K562 (cell line): Measurements from ENCODE around the gene RABL6. TPM values are rescaled to one million over a fixed set of nuclear protein-coding genes. Genes with fewer than 3 reads are reported as not detected.
"Not testable (repeated sequence)": the region's sequence is repeated elsewhere in the genome, so short reads cannot be mapped to it uniquely, and the experiment has no call there.

Source experiments
- ATAC-seq: fragments of 200-7000 bp; cut with Tn5 transposase; 3 replicates; pipeline ENCODE4 v1.9.1; 2020; ENCODE audit warnings: moderate library complexity
- BruUV-seq: library from RNA; stranded (reverse); fragments of 400-500 nt; replicated peaks from 2 replicates; lab custom pipeline; 2021; lab: Mats Ljungman, UMichigan
- CTCF ChIA-PET: fragments of 300-600 bp; formaldehyde crosslinking; extraction: SDS; loops from one replicate; lab custom pipeline; 2021; ENCODE audit warnings: low intra/inter-chr PET ratio; lab: Yijun Ruan, JAX
- POLR2A ChIA-PET: fragments of 300-600, 350-650 bp; sonication (Branson Sonifier 250); formaldehyde crosslinking; extraction: SDS; loops from one replicate; lab custom pipeline; 2021; ENCODE audit warnings: antibody characterized with exemption, inconsistent platforms; lab: Yijun Ruan, JAX
- DNase-seq, 4 experiments: peaks; one replicate each; pipeline versions ENCODE4 v3.0.0 to v3.0.0-alpha.2; 2011 to 2018; ENCODE audit warnings: low spot score in 3 of 4, mixed read lengths in 3 of 4; ENCODE audit errors: extremely low read depth in 1 of 4
- FAIRE-seq: peaks from 2 replicates; lab custom pipeline; 2011; peaks lifted over from hg19 to GRCh38; lab: Jason Lieb, UNC
- H2AFZ ChIP-seq: 2 replicates; pipeline ENCODE4 v1.6.0; 2011; ENCODE audit warnings: low read depth, low read length, control low read depth, inconsistent platforms
- H3K27ac ChIP-seq: fragments of 200-600 bp; 3 replicates; pipeline ENCODE4 v1.8.0; 2011; ENCODE audit warnings: low read depth, mild to moderate bottlenecking, control low read depth, inconsistent platforms, low read length, moderate library complexity, mixed read lengths; ENCODE audit errors: extremely low read depth
- H3K27me3 ChIP-seq, 2 experiments: fragments of 300-600 bp in 1 of 2; 2 replicates in 1 of 2; 3 replicates in 1 of 2; pipeline versions ENCODE4 v1.6.0 to v1.8.0; 2011; ENCODE audit warnings: inconsistent platforms in 2 of 2, low read length in 2 of 2, mild to moderate bottlenecking in 1 of 2, mixed read lengths in 1 of 2, moderate library complexity in 1 of 2; ENCODE audit not compliant: control insufficient read depth in 2 of 2, insufficient read depth in 2 of 2
- H3K36me3 ChIP-seq: fragments of 300-600 bp; 3 replicates; pipeline ENCODE4 v1.8.0; 2011; ENCODE audit warnings: mild to moderate bottlenecking, low read length, inconsistent platforms; ENCODE audit not compliant: control insufficient read depth, insufficient read depth
- H3K4me1 ChIP-seq, 2 experiments: fragments of 200-600 bp in 1 of 2; replicated peaks in 1 of 2; 2 replicates in 1 of 2; 3 replicates in 1 of 2; pipeline versions ENCODE4 v1.5.1 to v1.8.0; 2011; ENCODE audit warnings: inconsistent platforms in 2 of 2, low read length in 2 of 2, mild to moderate bottlenecking in 1 of 2, mixed read lengths in 1 of 2, moderate library complexity in 1 of 2; ENCODE audit not compliant: control insufficient read depth in 2 of 2, insufficient read depth in 2 of 2
- H3K4me2 ChIP-seq: 2 replicates; pipeline ENCODE4 v1.6.1; 2011; ENCODE audit warnings: low read length, control low read depth, inconsistent platforms, mixed read lengths; ENCODE audit not compliant: insufficient read depth
- H3K4me3 ChIP-seq: fragments of 200-600 bp; sonication (generic), shearing (Covaris generic); 2 replicates; pipeline ENCODE4 v1.5.1; 2016; ENCODE audit warnings: control low read depth, inconsistent platforms
- H3K79me2 ChIP-seq: fragments of 200-600 bp; 3 replicates; pipeline ENCODE4 v1.8.0; 2011; ENCODE audit warnings: low read length, inconsistent platforms; ENCODE audit not compliant: control insufficient read depth, insufficient read depth
- H3K9ac ChIP-seq, 2 experiments: 2 replicates each; pipeline versions ENCODE4 v1.6.0 to v1.6.1; 2011; ENCODE audit warnings: low read depth in 2 of 2, low read length in 2 of 2, control low read depth in 1 of 2, inconsistent platforms in 1 of 2, mild to moderate bottlenecking in 1 of 2, mixed read lengths in 1 of 2; ENCODE audit not compliant: insufficient read depth in 1 of 2
- H3K9me1 ChIP-seq: one replicate; pipeline ENCODE4 v1.6.0; 2011; ENCODE audit warnings: inconsistent platforms, mild to moderate bottlenecking, low read length, moderate library complexity; ENCODE audit not compliant: control insufficient read depth, insufficient read depth
- H3K9me3 ChIP-seq: replicated peaks from 2 replicates; pipeline ENCODE4 v1.5.1; 2011; ENCODE audit warnings: low read depth, low read length, inconsistent platforms; ENCODE audit not compliant: control insufficient read depth, insufficient read depth
- H4K20me1 ChIP-seq: replicated peaks from 2 replicates; pipeline ENCODE4 v1.6.1; 2011; ENCODE audit warnings: low read length, inconsistent platforms, mixed read lengths; ENCODE audit not compliant: control insufficient read depth, insufficient read depth
- E2F3 ChIP-seq: fragments of 250-450 bp; sonication (Bioruptor Pico); IDR thresholded peaks from 2 replicates; pipeline ENCODE4 v1.4.0; 2020; ENCODE audit warnings: mild to moderate bottlenecking
- POLR2G ChIP-seq: fragments of 200-400 bp; formaldehyde crosslinking; IDR thresholded peaks from 2 replicates; pipeline ENCODE4 v1.6.1; 2017; ENCODE audit warnings: low read depth, mild to moderate bottlenecking, antibody characterized with exemption, low read length, moderate library complexity
- SUPT5H ChIP-seq: fragments of 450-650 bp; IDR thresholded peaks from 2 replicates; pipeline ENCODE4 v1.6.1; 2016
- WGBS: fragments of 100-300 bp; shearing (Covaris generic); methylation state at CpG from one replicate; pipeline ENCODE4 v1.1.6; 2016; ENCODE audit warnings: low coverage, mixed read lengths; ENCODE audit not compliant: insufficient coverage; ENCODE audit errors: missing lambda C conversion rate; 5-methylcytosine and 5-hydroxymethylcytosine counted together
- in situ Hi-C: fragments of 300-500 bp; cut with MboI; formaldehyde crosslinking; loops from 4 replicates; pipeline ENCODE4 v1.15.0; 2018; ENCODE audit warnings: inconsistent platforms, mixed read lengths
- intact Hi-C: fragments of 100-400 bp; cut with micrococcal nuclease; formaldehyde crosslinking; loops from 2 replicates; pipeline ENCODE4 v1.14.2; 2022
- polyA plus RNA-seq, 8 experiments: library from polyadenylated mRNA; depleted of rRNA in 4 of 8; stranded (reverse) in 5 of 8; unstranded in 3 of 8; fragments of >200 nt; fragmentation: Nextera tagmentation in 2 of 8; fragmentation: Illumina TruSeq in 1 of 8; extraction: Ambion mirVana in 2 of 8; extraction: Trizol in 1 of 8; gene quantifications; 2 replicates each; pipeline versions ENCODE4 v1.2.1 to v1.2.3, GENCODE V29; 2011 to 2014; ENCODE audit warnings: inconsistent platforms in 1 of 8, missing spikeins in 1 of 8
- total RNA-seq, 7 experiments: library from RNA; depleted of rRNA in 6 of 7; stranded (reverse); fragments of >200 nt in 6 of 7; fragmentation: Illumina TruSeq in 2 of 7; extraction: Trizol in 2 of 7; gene quantifications; 2 replicates each; pipeline versions ENCODE4 v1.2.1 to v1.2.3, GENCODE V29; 2011 to 2021; ENCODE audit warnings: low replicate concordance in 1 of 7
- TF ChIP-seq, protein P1 (sequence below): sonication (generic); formaldehyde crosslinking; IDR thresholded peaks from 2 replicates; pipeline ENCODE4 v1.8.1; 2023; ENCODE audit warnings: mild to moderate bottlenecking, missing genetic modification reagents

RABL6 gene
- total and polyA plus RNA-seq, 9 of the 15 experiments (the other 6 are each of a cell fraction or from before 2014, with no cell fraction given), result 5.6 to 181 (median 84.5) TPM

GRCh38 chr9:136803009-136803550 lies 4.7 kb upstream of the RABL6 start:
- H3K27me3 ChIP-seq, H3K9me1 ChIP-seq, H3K9me3 ChIP-seq, H4K20me1 ChIP-seq, H3K4me2 ChIP-seq, BruUV-seq, FAIRE-seq, H3K27ac ChIP-seq, H3K4me3 ChIP-seq, in situ Hi-C loops, intact Hi-C loops, DNase-seq, ATAC-seq, CTCF ChIA-PET, H2AFZ ChIP-seq: not testable (repeated sequence)
- 0 out of 2 replicates have a peak, but pooled peaks have one; percentile 33 for TF ChIP-seq POLR2G
- POLR2A ChIA-PET, result interaction anchor here (0.6 to 0.7 kb wide), 2 partner anchors 9 to 37 kb away, joined by 3 to 6 read pairs; no protein-coding TSS in a partner anchor
- WGBS, result 100% methylated on average over 3 of the region's 9 CpGs
- H3K36me3 ChIP-seq, result peaks cover 11% of the 10 kb centered on the region; the same call in 2 of the 3 replicates
- H3K4me1 ChIP-seq, result peaks cover 23 to 86% of the 10 kb centered on the region in 2 experiments
- peak overlapping the region in 1 of 2 experiments; percentile 75; a peak in 2 of 4 replicates for H3K9ac ChIP-seq
- H3K79me2 ChIP-seq, result peaks cover 18% of the 10 kb centered on the region

GRCh38 chr9:136803551-136804508 lies 3.9 kb upstream of the RABL6 start:
- H3K9me3 ChIP-seq, result no peaks in the 10 kb centered on the region
- H3K79me2 ChIP-seq, result peaks cover 25% of the 10 kb centered on the region
- H3K27ac ChIP-seq, result no peak overlapping the region
- intact Hi-C loops (no loop called here), in situ Hi-C loops (no loop called here)
- H3K27me3 ChIP-seq, result no peaks in the 10 kb centered on the region
- TF ChIP-seq, protein P1, sequence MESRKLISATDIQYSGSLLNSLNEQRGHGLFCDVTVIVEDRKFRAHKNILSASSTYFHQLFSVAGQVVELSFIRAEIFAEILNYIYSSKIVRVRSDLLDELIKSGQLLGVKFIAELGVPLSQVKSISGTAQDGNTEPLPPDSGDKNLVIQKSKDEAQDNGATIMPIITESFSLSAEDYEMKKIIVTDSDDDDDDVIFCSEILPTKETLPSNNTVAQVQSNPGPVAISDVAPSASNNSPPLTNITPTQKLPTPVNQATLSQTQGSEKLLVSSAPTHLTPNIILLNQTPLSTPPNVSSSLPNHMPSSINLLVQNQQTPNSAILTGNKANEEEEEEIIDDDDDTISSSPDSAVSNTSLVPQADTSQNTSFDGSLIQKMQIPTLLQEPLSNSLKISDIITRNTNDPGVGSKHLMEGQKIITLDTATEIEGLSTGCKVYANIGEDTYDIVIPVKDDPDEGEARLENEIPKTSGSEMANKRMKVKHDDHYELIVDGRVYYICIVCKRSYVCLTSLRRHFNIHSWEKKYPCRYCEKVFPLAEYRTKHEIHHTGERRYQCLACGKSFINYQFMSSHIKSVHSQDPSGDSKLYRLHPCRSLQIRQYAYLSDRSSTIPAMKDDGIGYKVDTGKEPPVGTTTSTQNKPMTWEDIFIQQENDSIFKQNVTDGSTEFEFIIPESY, result 0 out of 2 replicates have a peak, but pooled peaks have one; percentile 31
- no peak for TF ChIP-seq E2F3 (CRISPR knock-in tag)
- TF ChIP-seq SUPT5H, result 0 out of 2 replicates have a peak, but pooled peaks have one; percentile 10
- no peak overlapping the region for H2AFZ ChIP-seq
- WGBS, result 91% methylated on average over 20 of the region's 22 CpGs
- H3K4me3 ChIP-seq, result no peak overlapping the region
- no peak for FAIRE-seq
- H3K4me2 ChIP-seq, result no peak overlapping the region
- CTCF ChIA-PET, result no interaction called here
- BruUV-seq, result no TSS peak
- H3K36me3 ChIP-seq, result peaks cover 11% of the 10 kb centered on the region; the same call in 2 of the 3 replicates
- DNase-seq, result no peak
- H3K9ac ChIP-seq, result peak overlapping the region in 1 of 2 experiments; percentile 75; a peak in 2 of 4 replicates
- H3K4me1 ChIP-seq, result peaks cover 23 to 87% of the 10 kb centered on the region in 2 experiments
- H3K9me1 ChIP-seq, result no peaks in the 10 kb centered on the region
- no peak for ATAC-seq
- POLR2A ChIA-PET, result interaction anchor here (0.6 kb wide), 1 partner anchor 800 kb away, joined by 3 read pairs; no protein-coding TSS in a partner anchor
- no peaks in the 10 kb centered on the region for H4K20me1 ChIP-seq
